GM13976 (cell line): ENCODE results near the gene VIPR2.

Experiments
- DNase-seq: peaks from one replicate; pipeline ENCODE4 v3.0.0; 2012; ENCODE audit warnings: low spot score
- in situ Hi-C: fragments of 300-500 bp; cut with MboI; formaldehyde crosslinking; loops from one replicate; pipeline ENCODE4 v1.12.0; 2022; ENCODE audit warnings: low sequenced_read_pairs, mixed read lengths, inconsistent platforms; ENCODE audit not compliant: unreplicated experiment
- TF ChIP-seq, protein P1 (sequence below): IDR thresholded peaks from 2 replicates; pipeline ENCODE4 v1.5.1; 2012; ENCODE audit warnings: borderline replicate concordance, mild to moderate bottlenecking; ENCODE audit not compliant: insufficient read depth; ENCODE audit errors: extremely low read depth, missing control alignments, control extremely low read depth

Gene VIPR2

DNA sequence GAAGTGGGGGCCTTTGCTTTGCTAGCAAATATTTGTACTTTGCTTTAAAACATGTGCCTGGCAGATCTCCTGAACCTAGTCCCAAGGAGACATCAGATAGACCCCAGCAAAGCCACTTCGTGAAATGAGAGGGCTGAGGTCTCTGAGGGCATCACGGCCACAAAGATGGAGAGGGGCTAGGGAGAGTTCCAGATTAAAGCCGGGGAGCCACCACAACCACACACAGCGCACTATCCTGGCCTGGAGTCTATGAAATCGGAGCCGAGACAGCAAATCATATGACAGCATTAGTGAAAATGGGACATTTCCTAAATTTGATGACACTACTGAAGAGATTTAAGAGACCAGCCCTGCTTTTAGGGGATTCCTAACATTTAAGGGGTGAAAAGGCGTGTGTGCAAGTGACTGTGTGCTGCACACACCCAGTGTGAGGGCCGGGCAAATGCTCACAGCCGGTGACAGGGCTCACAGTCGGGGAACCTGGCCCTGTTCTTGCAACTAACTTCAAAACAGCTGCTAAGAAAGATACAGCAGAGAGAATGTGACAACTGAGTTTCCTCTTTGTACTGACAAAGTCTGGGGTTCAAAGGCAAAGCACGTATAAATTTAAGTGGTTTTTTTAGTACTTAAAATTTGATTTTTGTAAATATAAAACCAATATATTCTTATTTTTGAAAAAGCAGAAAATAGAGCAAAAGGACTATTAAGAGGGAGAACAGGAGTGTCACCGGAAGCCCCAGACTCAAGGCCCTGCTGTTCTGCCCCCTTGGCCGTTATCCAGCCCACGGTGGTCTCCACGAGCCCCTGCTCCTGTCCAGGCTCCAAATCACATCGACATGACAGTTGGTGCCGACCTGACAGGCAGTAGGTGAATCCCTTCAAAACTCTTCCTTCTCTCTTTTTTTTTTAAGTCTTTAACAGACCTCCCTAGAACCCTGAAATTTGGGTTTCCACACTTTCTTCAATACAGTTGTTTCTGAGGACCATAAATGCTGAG, 49.5 kb downstream of the VIPR2 start:
- no peak for DNase-seq
- TF ChIP-seq, protein P1, sequence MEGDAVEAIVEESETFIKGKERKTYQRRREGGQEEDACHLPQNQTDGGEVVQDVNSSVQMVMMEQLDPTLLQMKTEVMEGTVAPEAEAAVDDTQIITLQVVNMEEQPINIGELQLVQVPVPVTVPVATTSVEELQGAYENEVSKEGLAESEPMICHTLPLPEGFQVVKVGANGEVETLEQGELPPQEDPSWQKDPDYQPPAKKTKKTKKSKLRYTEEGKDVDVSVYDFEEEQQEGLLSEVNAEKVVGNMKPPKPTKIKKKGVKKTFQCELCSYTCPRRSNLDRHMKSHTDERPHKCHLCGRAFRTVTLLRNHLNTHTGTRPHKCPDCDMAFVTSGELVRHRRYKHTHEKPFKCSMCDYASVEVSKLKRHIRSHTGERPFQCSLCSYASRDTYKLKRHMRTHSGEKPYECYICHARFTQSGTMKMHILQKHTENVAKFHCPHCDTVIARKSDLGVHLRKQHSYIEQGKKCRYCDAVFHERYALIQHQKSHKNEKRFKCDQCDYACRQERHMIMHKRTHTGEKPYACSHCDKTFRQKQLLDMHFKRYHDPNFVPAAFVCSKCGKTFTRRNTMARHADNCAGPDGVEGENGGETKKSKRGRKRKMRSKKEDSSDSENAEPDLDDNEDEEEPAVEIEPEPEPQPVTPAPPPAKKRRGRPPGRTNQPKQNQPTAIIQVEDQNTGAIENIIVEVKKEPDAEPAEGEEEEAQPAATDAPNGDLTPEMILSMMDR = no peak
- in situ Hi-C loops = no loop called here

DNA sequence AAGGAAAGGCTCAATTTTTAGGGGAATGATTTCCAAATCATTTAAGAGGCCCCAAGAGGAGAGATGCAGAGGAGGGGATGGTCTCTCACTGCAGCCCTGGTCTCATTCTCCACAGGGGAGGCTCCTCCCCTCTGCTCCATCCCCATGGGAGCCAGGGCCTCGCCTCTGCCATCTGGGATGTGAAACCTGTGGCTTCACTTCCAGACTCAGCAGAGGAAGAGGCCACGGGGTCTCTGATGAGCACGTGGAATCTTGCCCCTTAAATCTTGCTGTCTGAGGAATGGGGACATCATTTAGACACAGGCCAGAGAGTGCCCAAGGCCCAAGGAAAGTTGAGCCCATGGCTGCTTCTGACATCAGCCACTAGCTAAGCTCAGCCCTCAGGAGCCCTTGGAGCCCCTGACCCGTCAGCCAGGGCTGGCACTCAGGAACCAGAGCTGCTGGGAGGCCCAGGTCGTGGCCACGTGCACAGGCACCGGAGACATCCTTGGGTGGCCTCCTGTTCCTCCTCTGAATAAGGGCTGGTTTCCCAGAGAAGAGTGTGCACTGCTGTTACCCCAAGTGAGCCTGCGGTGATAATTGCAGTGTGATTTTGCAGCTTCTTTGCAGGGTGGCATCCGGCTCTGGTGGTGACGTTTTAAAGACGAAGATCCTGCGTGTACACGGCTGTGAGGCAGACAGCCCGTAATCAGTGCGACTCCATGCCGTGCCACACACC, 50.5 kb downstream of the VIPR2 start:
- TF ChIP-seq, protein P1 = no peak
- in situ Hi-C loops = no loop called here
- DNase-seq = no peak

DNA sequence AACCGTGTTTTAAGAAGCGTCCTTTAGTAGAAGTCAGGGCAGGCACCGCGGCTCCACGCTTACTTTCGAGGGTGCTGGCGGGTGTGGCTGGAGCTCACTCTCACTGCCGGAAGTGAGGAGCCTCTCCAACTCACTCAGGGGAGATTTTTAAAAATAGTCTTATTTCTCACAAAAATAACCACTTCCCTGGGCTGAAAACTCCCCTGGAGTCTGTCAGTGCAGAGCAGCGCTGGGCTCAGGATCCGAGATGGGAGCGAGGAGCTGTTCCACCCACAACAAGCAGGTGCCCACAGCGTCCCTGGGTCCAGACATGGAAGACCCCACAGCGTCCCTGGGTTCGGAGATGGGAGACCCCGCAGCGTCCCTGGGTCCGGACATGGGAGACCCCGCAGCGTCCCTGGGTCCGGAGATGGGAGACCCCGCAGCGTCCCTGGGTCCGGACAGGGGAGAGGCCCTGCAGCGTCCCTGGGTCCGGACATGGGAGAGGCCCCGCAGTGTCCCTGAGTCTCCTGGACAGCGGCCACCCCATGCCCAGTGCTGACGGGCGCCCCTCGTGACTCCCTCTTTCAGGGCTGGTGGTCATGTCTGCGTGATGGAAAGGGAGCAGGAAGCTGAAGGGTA, 51.2 kb downstream of the VIPR2 start:
- in situ Hi-C loops = no loop called here
- DNase-seq = no peak
- TF ChIP-seq, protein P1 = no peak

DNA sequence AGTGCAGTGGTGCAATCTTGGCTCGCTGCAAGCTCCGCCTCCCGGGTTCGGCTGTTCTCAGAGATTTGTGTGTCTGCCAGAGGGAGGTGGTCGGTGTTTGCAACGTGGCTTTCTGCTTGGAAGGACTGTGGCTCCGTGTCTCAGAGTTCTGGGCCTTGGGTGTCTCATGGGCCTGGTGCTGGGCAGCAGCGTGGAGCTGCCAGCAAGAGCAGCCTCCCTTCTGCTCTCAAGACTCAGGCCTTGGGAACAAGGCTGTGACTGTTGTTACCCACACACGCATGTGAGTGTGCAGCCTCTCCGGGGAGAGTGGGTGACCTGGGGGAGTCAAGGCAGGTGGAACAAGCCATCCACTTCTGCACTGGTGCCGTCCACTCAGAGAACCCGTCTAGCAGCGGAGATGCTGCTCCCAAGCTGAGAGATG, 52.0 kb downstream of the VIPR2 start:
- in situ Hi-C loops = no loop called here
- TF ChIP-seq, protein P1 = no peak
- DNase-seq = no peak

DNA sequence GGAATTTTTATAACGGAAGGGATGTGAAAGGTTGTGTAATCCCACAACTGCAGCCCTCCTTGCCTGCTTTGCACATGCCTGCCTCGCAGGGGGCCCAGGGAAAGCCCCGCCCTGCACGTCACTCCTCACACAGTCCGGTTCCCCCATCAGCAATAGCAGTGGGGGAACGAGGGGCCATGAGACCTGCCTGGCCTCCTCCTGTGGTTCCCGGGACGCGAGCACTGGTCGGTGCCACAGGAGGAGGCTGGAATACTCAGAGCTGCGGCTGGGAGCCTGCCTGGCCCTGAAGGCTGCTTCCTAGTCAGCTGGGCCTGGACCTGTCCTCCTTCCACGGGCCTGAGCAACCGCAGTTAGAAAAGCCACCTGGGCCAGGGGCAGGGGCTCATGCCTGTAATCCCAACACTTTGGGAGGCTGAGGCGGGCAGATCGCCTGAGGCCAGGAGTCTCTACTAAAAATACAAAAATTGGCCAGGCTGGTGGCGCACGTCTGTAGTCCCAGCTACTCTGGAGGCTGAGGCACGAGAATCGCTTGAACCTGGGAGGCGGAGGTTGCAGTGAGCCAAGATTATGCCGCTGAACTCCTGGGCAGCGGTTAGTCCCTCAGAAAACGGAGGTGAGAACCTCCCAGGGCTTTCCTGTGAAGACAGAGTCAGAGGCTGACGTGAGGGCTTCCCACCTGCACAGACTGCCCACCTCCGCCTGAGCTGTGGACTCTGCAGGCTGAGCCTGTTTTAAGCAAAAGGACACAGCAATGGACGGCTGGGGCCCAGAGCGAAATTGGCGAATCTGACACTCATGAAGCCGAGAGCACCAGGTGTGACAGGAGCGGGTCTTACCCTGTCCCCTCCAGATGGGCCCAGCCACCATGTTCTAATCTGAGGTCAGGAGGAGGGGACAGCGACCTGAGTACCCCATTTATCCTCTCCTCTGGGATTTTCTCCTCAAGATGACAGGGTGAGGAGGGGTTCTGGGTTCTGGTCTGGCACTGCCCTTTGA, 52.9 kb downstream of the VIPR2 start:
- in situ Hi-C loops = no loop called here

More for the DNA sequence above, 52.9 kb downstream of the VIPR2 start:
- no peak for DNase-seq
- TF ChIP-seq, protein P1 = no peak
